Measurements from ENCODE around the gene CDC45. TPM values are rescaled to one million over a fixed set of nuclear protein-coding genes. Genes with fewer than 3 reads are reported as not detected.

The CDC45 gene
- polyA plus RNA-seq, 1 donor, result 4.9 TPM

DNA sequence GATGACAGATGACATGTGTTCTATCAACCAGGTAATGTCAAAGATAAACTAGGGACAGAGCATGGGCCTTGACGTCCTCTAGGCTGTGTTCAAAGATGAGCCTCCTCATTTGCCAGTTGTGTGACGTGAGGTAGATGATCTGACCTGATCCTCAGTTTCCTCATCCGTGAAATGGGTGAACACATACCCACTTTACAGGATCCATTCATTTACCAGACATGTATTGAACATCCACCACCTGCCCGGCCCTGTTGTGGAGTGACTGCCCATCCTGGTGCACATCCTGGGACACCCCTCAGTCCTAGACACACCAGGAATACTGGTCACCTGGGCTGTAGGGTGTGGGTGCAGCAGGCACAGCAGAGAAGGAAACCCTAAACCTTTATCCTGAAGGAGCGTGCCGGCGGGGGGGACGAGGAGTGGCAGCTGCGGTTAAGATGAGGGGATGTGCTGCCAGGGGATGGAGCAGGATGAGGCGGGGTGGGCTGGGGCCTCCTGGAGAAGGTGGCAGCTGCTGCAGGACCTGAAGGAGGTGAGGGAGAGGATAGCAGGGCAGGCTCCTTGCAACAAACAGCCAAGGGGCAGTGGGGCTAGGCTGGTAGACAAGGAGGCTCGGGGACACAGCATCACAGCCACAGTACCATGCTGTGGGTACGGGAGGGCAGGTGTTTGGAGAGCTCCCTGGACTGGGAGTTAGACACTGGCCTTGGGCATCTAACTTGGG is 36.1 kb downstream of the CDC45 start:
- DNase-seq (ENCODE audit: low read depth), result no peak

DNA sequence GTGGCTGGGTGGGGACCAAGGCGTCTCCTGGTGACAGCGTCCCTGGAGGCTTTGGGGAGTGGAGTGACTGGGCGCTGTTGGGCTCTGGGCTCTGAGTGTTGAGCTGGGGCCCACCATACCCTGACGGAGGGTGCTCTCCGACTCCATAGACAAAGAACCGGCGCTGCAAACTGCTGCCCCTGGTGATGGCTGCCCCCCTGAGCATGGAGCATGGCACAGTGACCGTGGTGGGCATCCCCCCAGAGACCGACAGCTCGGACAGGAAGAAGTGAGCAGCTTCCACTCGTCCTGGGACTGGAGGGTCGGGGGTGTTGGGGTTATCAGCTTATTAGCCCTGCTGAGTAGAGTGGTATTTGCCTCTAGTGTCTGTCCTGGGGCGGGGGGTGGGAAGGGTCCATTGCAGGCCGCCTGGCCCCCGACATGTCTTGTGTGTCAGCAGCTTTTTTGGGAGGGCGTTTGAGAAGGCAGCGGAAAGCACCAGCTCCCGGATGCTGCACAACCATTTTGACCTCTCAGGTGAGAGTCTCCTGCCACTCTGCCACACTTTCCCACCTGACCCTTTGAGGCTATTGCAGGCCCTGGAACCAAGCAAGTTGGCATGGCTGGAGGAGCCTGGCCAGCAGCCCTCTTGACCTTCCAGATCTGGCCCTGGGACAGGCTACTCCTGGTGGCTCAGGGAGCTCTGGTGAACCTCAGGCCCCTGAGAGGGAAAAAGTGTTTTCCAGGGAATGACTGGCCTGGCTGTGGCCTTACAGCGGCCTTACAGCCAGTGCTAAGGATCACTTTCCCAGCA is 36.9 kb downstream of the CDC45 start:
- DNase-seq (ENCODE audit: low read depth), result no peak

DNA sequence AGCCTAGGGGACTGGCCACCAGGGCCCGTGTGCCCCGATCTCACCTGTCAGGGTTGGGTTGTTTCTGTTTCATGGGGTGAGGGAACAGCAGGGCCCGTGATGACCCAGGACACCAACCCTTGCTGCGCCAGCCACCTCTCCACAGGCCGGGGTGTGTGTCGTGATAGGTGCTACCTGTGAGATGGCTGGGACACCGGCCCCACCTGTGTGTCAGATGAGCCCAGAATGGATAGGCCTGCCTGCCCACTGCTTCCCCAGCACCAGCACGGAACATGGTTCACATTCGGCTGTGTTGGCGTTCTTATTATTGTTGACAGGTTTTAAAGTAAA is 37.4 kb downstream of the CDC45 start:
- no peak for DNase-seq (ENCODE audit: low read depth)

DNA sequence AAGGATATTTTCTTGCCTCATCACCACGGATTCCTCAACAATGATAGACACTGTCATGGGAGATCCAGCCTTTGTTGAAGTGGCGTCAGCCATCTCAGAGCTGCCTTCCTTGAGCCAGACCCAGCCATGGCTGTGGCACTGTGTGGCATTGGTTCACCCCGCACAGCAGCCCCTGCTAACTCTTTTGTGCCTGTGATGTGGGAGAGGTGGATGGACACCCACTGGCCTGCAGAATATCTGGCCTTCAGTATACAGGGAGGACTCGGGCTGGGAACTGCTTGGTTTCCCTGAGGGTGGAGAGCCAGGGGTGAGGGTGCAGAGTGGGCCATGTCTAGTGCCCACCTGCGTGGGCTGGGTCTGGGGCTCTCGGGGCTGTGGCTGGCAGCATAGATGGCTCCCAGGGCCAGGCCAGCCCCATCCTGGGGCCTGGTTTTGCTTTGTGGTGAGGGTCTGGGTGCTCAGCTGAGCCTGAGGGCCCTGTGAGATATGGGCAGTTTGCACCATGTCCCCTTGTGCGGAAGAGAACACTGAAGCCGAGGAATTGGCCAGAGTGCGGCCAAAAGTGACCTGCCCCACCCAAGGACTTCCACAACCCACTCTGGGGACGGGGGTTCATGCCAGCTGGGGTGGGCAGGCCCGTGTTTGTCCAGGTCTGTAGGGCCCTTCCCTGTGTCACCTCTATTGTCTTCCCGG is 38.3 kb downstream of the CDC45 start:
- DNase-seq (ENCODE audit: low read depth), result no peak

DNA sequence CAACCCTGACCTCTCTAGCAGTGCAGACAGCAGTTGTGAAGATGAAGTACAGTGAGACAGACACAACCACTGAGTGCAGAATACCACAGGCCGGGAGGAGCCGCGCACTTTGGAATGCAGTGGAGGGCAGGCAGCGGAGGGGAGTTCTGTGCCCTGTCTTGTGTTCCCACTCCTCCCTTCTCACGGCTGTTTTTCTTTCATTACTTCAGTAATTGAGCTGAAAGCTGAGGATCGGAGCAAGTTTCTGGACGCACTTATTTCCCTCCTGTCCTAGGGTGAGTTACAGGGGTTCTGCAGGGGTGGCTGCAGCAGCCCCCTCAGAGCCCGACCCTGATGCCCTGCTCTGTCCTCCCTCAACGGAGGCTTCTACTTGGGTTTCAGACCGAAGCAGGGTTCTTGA is 38.9 kb downstream of the CDC45 start:
- DNase-seq (ENCODE audit: low read depth), result no peak

DNA sequence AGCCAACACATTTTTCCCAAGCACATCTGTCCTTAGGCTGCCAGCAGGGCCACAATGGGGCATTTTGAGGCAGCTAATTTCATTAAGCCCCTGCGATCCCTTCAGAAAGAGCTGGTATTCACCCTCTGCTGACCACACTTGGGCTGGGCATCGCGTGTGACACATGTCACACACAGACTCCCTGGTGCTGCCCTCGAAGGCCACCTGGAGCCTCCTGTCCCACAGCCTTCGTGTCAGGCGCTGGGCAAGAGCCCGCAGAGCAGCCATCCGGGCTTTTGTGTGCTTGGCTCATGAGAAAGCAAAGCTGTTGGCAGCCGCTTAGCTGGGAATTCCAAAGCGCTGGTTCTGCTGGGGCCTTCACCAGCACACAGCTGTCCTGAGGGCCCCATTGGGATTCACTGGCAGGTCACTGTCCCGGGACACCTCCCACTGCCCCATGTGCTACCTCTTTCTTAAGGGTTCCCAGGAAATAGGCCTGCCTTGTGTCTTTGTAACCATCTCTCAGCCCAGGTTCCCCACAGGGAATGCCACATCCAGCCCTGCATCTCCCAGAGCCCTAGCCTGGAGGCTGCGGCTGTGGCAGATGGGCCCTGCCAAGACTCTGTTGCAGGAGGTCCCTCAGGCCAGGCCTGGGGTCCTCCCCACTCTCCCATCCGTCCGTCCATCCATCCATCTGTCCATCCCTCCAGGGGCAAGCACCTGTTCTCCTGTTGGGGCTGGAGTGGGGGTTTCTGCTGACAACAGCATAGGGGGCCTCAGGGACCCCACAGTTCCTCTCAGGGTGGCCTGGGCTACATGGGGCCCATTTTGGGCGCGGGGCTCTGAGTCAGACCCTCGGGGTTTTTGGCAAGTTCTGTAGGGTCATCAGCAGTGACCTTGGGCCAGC is 39.6 kb downstream of the CDC45 start:
- no peak for DNase-seq (ENCODE audit: low read depth)

DNA sequence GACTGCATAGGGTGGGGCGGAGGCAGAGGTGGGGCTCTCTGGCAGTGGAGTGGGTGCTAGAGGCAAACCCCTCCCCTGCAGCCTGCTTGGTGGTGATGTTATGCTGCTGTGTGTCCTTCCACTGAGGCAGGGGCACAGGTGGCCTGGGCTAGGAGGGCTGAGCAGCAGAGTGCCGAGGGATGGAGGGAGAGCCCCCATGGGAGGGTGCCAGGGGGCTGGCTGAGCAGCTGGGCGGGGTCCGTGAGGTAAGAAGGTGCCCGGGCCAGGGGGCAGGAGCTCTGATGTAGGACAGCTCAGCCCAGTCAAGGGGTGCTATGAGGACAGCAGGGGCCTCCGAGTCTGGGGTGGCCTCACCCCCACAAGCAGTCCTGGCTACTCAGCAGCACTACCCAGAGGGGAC is 40.3 kb downstream of the CDC45 start:
- DNase-seq (ENCODE audit: low read depth), result no peak

DNA sequence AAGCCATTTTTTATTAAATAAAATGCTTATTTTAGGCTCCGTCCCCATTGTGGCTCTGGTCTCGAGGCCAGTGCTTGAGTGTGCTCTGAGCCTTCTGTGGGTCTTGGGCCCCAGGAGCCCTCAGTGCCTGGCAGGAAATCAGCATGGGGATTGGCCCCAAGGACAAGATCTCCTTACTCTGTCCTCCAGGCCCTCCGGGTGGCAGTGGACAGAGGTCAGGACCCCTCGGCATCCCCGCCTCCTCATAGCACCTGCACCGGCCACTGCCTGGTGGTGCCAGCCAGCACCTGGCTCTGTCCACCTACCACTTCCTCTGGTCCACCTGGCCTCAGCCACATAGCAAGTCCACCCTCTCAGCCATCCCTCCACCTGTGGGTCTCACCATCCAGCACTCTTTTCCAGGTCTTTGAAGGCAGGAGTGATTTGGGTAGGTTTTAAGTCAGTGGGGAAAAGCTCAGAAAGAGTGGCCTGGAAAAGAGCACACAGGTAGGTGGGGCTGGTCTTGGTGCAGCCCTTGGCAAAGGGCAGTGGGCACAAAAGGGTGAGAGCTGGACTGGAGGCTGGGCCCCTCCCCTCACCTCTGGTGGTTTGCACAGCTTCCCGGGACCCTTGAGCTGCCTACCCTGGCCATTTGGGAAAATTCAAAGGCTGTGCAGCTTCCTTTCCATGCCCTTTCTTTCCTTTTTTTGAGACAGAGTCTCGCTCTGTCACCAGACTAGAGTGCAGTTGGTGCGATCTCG is 41.0 kb downstream of the CDC45 start:
- no peak for DNase-seq (ENCODE audit: low read depth)

DNA sequence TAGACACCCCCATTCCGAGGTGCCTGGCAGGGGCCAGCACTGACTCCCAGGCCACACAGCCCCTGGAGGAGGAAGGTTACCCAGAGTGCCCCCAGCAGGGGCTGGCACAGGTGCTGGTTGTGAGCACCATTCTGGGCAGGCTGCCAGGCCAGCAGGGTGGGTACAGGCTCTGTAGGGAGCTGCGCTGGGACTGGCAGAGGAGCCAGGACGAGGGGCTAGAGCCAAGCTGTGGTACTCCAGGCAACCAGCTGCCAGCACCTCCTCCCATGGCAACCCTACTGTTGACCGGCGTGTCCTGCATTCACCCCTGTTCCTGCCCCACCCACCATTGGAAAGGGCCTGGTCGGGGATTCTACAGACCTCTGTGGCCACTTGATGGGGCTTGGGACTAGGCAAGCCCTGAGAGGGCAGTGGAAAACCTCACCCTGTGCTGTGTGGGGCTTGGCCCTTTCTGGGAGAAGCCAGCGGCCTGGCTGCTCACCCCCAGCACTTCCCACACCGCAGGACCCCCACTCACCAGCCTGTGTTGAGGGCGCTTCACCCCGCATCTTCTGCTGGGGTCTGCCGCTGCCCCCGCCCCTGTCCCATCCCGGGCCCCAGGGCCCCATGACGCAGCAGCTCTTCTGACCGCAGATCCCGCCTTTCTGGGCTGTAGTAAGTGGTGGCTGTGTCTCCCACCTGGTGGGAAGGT is 42.6 kb downstream of the CDC45 start:
- no peak for DNase-seq (ENCODE audit: low read depth)

DNA sequence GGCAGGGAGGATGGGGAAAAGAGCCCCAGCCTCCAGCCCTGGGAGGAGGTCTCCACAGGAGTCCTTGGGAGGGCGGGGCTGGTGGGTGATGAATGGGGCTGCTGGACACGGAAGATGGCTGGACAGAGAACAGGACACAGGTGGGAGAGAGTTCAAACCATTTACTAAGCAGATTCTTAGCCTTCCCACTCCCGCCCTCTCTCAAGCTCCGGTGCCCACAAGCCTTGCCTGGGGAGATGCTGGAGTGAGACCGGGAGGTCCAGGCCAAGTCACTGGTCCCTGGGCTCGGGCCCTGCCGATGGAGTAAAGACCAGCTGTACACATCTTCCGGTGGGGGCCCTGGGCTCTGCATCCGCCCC is 43.1 kb downstream of the CDC45 start:
- DNase-seq (ENCODE audit: low read depth), result no peak

DNA sequence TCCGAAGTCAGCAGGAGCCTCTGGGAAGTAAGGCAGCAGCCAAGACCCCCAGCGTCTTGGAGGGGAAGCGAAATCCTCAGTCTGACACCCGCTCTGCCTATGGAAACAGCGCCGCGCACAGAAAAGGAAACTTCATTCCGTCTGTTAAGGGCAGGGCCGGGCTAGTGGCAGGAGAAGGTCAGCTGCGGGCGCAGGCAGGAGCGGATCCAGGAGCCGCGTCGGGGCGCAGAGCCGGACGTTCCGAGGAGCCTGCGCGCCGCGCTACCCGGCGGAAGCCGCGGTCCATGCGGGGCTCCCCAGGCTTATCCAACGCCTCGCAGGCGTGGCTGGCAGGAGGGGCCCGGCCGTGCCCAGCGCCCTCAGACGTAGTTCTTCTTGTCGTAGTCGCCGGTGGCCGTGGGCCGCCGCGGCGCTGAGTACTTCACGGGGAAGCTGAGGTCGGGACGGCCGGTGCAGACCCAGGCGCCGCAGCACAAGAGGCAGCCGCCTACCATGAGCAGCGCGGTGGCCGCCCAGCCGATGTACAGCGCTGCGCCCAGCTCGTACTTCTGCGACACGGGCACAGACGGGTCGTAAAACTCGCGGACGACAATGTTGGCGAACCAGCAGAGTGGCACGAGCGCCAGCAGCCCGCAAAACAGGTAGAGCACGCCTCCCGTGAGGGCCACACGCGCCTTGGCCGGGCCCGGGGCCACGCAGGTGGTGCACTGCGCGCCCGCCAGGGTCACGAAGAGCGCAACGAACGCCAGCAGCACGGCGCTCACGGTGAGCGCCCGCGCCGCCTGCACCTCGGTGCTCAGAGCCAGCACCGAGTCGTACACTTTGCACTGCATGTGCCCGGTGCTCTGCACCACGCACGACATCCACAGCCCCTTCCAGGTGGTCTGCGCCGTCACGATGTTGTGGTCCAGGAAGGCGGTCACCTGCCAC is 43.8 kb downstream of the CDC45 start:
- no peak for DNase-seq (ENCODE audit: low read depth)

DNA sequence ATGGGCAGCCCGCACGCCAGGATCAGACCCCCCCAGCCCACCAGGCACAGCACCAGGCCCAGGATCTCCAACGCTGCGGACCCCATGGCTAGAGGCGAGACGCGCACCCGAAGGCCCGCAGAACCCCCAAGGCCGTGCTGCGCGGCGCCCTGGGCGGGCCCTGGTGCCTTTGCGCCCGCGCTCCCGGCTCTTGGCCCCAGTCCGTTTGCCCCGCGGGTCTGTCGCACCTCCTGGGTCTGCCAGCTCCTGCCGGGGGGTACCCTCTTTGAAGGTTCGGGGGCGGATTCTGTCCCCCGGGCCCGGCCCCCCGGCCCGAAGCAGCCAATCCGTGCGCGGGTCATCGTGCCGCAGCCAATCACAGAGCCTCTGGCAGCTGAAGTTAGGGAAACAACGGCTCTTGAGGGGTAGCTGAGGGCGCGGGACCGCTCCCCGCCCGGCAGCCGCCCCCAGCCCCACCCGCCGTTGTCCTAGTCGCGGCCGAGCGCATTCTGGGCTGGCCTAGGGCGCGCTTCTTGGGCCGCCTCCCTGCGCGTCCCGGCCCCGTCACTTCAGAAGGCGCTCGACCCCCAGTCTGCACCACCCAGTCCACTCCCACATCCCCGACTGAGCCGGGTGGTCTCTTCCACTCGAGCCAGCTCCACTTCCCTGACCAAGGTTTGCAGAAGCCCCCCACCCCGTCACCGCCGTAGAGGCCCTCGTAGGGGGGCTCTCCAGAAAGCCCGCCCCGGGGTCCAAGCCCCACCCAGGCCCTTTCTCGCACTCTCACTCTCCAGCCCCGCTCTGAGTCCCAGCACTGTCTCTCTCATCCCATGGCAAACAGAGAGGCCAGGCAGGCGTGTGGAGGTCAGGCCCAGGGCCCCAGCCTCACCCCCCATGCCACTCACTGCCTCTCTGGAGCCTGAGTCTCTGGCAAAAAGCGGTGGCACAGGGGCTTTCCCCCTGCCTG is 44.7 kb downstream of the CDC45 start, which contains the start of gene CLDN5:
Gene CLDN5, minus strand, starts transcription at position 241 of the 946 bp plus-strand sequence. Its CDS starts 155 bp downstream, at position 86.
- no peak for DNase-seq (ENCODE audit: low read depth)

DNA sequence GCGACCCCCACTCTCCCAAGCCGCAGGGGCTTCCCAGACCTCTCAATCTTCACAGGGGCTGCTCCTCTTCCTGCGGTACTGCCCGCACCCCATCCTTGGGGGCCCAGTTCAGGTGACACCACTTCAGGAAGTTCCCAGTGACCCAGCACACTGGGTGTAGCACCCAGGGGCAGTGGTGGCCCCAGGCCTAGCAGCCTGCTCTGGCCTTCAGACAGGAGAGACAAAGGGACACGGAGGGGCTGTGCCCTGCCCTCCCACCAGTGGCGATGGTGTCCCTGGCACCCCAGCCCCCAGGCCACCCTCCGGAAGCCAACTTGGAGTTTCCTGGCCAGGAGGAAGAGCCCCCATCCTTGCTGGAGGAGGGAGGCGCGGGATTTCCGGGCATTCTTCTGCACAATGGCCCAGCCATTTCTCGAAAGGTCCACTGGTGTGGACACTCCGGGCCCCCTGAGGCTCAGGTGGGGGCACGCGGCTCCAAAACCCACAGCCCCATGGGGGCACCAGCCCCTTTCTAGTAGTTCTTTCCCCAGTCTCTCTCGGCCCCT is 45.5 kb downstream of the CDC45 start:
- DNase-seq (ENCODE audit: low read depth), result no peak

DNA sequence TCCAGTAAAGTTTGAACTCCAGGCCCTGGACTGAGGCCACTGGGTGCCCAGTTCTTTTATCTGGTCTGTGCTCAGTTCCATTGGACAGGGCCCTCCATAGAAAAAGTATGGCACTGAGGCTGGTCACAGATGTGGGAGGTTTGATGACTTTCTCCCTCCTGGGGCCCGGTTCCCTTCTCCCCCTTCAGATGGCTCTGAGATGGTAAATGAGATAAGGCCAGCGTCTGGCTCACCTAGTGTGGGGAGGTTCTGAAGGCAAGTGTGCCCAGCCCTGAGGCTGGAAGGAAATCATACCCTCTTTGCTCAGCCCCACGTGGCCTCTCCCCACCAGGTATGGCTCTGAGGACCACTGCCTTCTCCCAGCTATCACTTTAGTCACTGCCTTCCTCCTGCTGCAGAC is 45.9 kb downstream of the CDC45 start:
- DNase-seq (ENCODE audit: low read depth), result no peak

DNA sequence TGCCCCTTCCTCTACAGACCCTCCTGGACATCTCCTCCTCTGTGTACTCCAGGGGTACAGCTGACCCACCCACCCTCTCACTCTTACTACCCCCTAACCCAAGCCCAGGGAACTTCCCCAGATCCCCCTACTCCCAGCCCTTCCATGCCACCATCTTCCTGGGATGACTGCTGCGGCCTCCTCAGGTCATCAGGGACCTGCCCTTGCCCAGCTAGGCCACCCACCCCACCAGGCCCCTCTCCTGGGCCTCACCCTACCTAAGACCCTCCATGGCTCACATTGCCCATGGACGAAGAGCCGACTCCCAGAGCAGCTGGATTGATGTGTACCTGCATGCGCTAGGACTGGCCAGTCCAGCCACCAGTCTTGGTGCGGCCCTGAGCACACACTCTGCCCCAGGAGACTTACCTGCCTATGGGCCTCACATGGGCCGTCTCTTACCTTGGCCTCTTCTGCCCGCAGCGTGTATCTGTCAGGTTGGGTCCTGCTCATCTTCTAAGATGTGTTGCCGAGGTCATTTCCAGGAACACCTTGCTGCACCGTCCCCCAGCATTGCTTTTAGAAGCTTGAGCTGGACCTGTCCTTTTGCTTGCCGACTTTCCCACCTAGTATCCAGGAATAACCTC is 46.5 kb downstream of the CDC45 start:
- no peak for DNase-seq (ENCODE audit: low read depth)

DNA sequence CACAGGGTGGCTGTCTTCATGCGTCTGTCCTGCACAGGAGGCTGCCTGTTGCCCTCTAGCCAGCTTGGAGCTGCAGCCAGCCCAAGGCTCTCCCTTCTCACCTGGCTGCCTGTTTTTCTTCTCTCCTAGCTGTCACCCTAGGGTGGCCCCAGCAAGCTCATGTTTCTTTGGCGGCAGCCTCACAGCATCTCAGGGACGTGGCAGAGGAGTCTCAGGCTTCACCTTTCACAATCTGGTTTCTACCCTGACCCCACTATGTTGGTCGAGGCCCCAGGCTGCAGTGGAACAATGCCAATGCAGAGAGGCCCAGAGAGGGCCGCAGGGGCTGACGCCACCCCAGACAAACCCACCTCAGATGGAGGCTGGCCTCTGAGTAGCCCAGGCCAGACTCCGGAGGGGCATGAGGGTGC is 47.0 kb downstream of the CDC45 start:
- no peak for DNase-seq (ENCODE audit: low read depth)

DNA sequence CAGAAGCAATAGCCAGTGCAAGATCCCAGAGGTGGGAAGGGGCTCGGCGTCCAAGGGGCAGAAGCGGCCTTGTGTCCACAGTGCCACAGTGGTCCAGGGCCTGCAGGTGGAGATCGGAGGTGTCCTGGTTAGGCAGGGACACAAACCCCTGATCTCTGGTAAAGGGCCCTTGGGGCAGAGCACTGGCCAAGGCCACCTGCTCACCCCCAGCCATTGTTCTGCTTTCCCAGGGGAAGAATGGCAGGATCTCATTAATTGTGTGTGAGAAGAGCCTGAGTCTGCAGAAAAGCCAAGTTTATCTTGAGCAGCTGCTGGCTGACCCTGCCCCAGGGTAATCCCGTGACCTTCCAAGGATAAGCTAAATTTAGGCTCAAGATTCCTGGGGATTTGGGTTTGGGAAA is 47.6 kb downstream of the CDC45 start:
- no peak for DNase-seq (ENCODE audit: low read depth)

Measured in forelimb muscle (tissue), 1 donor.